Activated CD4-positive, alpha-beta T cell treated with anti-CD3 and anti-CD28 coated beads, Interleukin-2, amount 10 ng/mL, durations not matched to agents 24 days and 14 days (primary cell): ENCODE measurements around the gene UNC119B. TPM values are rescaled to one million over a fixed set of nuclear protein-coding genes. Genes with fewer than 3 reads are reported as not detected.

ENCODE experiments used
- DNase-seq: peaks from one replicate; pipeline ENCODE4 v3.0.0; 2022
- H3K27ac Mint-ChIP-seq: one replicate; pipeline ENCODE4 v1.8.0; 2022; ENCODE audit warnings: mild to moderate bottlenecking, mixed read lengths
- H3K27me3 Mint-ChIP-seq: one replicate; pipeline ENCODE4 v1.8.0; 2022; ENCODE audit warnings: mixed read lengths
- H3K36me3 Mint-ChIP-seq: one replicate; pipeline ENCODE4 v1.8.0; 2022; ENCODE audit warnings: low read depth, mild to moderate bottlenecking, mixed read lengths
- H3K4me1 Mint-ChIP-seq: one replicate; pipeline ENCODE4 v1.8.0; 2021; ENCODE audit warnings: mixed read lengths
- H3K4me3 Mint-ChIP-seq: one replicate; pipeline ENCODE4 v1.8.0; 2022; ENCODE audit warnings: mild to moderate bottlenecking, moderate library complexity, mixed read lengths
- H3K9me3 Mint-ChIP-seq: one replicate; pipeline ENCODE4 v1.8.0; 2021; ENCODE audit warnings: mixed read lengths
- intact Hi-C: fragments of 100-400 bp; cut with micrococcal nuclease; formaldehyde crosslinking; loops from one replicate; pipeline ENCODE4 v1.15.1; 2023
- total RNA-seq: library from RNA; stranded (reverse); gene quantifications from 2 replicates; pipeline ENCODE4 v1.2.3, GENCODE V29; 2022

The UNC119B gene
- total RNA-seq, 1 donor from 2014 or later, result 26.2 TPM

DNA sequence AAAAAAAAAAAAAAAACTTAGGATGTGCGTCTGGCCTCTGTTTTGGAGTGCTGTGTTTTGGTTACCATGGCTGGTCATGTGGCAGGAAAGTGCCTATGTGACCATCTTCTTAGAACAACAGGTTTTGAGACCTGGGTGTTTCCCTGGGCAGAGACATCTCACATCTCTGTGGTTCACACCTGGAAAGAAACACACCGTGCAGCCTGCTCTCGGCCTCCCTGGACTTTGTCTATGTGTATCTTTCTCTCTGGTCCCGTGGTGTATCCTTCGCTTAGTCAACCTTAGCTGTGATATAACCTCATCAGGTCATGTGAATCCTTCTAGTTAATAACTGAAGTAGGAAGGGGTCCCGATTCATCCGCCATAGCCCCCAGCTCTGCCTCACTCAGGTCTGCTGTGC is 38.0 kb downstream of the UNC119B start:
- Mint-ChIP-seq H3K4me3 (no peak overlapping the region), H3K27ac (no peak overlapping the region), H3K36me3 (no peaks in the 10 kb centered on the region), H3K9me3 (no peaks in the 10 kb centered on the region), H3K27me3 (peaks cover 3% of the 10 kb centered on the region), H3K4me1 (peaks cover 2% of the 10 kb centered on the region)
- no peak for DNase-seq
- intact Hi-C loops, result no loop called here

- intact Hi-C loops, result no loop called here
- Mint-ChIP-seq H3K27me3 (peaks cover 3% of the 10 kb centered on the region), H3K4me3 (no peak overlapping the region), H3K27ac (no peak overlapping the region), H3K4me1 (peaks cover 5% of the 10 kb centered on the region), H3K9me3 (peaks cover 4% of the 10 kb centered on the region), H3K36me3 (no peaks in the 10 kb centered on the region)
- no peak for DNase-seq
Measured at GRCh38 chr12:120749256-120749655, 39.0 kb downstream of the UNC119B start.

DNA sequence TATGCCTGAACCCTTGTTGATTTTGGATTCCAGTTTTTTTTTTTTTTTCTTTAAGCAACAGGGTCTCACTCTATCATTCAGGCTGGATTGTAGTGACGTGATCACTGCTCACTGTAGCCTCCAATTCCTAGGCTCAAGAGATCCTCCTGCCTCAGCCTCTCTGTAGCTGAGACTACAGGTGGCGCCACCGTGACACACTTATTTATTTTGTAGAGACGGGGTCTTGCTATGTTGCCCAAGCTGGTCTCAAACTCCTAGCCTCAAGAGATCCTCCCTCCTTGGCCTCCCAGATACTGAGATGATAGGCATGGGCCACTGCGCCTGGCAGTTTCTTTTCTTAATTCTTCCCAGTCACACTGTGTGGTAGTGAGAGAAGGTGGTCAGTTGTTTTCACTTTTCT is 40.5 kb downstream of the UNC119B start:
- Mint-ChIP-seq H3K4me3 (no peak overlapping the region), H3K27ac (no peak overlapping the region), H3K36me3 (peaks cover 4% of the 10 kb centered on the region), H3K27me3 (peaks cover 8% of the 10 kb centered on the region), H3K4me1 (peaks cover 5% of the 10 kb centered on the region), H3K9me3 (peaks cover 14% of the 10 kb centered on the region)
- no peak for DNase-seq
- intact Hi-C loops, result loop anchor here (1.0 kb wide), 1 partner anchor 220 kb away; no protein-coding TSS in a partner anchor

DNA sequence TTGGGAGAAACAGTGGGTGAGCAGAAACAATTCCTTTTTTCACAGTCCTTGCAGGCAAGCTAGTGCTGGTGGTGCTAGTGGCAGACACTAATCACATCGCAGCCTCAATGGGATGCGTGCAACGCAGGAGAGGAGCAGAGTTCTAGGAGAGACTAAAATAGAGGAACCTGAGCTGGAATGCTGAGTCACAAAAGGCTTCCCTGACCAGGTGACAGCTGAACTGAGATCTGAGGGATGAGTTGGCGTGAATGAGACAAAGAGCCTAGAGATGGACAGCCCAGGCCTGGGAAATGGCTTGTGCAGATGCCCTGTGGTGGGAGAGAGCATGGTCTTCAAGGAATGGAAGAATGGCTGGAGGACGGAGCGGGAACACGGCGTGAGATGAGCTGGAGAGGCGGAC is 41.1 kb downstream of the UNC119B start:
- peaks cover 4% of the 10 kb centered on the region for H3K4me1 Mint-ChIP-seq
- H3K9me3 Mint-ChIP-seq, result peaks cover 14% of the 10 kb centered on the region
- H3K27me3 Mint-ChIP-seq, result peaks cover 8% of the 10 kb centered on the region
- no peak for DNase-seq
- H3K4me3 Mint-ChIP-seq, result no peak overlapping the region
- intact Hi-C loops, result no loop called here
- peaks cover 4% of the 10 kb centered on the region for H3K36me3 Mint-ChIP-seq
- H3K27ac Mint-ChIP-seq, result no peak overlapping the region

DNA sequence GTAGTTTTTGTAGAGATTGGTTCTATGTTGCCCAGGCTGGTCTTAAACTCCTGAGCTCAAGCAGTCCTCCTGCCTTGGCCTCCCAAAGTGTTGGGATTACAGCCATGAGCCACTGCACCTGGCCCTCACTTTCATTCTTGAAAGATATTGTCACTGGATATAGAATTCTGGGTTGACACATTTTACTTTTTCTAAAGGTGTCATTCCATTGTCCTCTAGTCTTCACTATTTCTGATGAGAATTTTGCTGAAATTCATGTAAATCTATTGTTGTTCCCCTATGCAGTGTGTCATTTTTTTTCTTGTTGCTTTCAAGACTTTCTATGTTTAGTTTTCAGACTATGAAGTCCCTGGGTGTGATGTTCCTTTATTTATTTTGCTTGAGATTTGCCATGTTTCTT is 44.5 kb downstream of the UNC119B start:
- no peak overlapping the region for H3K27ac Mint-ChIP-seq
- H3K9me3 Mint-ChIP-seq, result peaks cover 14% of the 10 kb centered on the region
- H3K36me3 Mint-ChIP-seq, result peaks cover 4% of the 10 kb centered on the region
- no peak overlapping the region for H3K4me3 Mint-ChIP-seq
- intact Hi-C loops, result no loop called here
- H3K4me1 Mint-ChIP-seq, result peaks cover 3% of the 10 kb centered on the region
- H3K27me3 Mint-ChIP-seq, result peaks cover 8% of the 10 kb centered on the region
- DNase-seq, result no peak

GRCh38 chr12:120755269-120755668 is 45.0 kb downstream of the UNC119B start:
- no peak overlapping the region for H3K27ac Mint-ChIP-seq
- H3K27me3 Mint-ChIP-seq, result peaks cover 8% of the 10 kb centered on the region
- intact Hi-C loops, result no loop called here
- H3K36me3 Mint-ChIP-seq, result peaks cover 6% of the 10 kb centered on the region
- no peak overlapping the region for H3K4me3 Mint-ChIP-seq
- no peak for DNase-seq
- peaks cover 14% of the 10 kb centered on the region for H3K9me3 Mint-ChIP-seq
- peaks cover 3% of the 10 kb centered on the region for H3K4me1 Mint-ChIP-seq

DNA sequence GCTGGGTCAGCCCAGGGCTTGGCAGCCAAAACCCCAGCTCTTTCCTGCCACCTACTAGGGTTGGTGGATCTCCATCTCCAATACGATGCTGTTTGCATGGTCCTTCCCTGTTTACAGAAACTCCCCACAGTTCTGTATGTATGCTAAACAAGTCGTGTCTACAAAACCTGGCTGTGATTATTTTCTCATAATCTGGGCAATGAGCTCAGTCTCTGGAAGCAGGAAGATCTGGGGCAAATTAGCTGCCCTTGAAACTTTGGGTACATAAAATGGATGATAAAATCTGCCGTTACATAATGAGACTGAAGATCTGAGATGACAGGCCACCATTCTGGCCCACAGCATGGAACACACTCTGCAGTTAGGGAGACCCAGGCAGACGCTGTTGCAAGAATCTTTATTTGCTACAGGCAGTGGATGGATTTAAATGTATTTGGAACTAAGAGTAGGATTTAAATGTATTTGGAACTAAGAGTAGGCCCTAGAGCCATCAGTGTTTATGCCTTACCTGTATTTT is 47.0 kb downstream of the UNC119B start:
- Mint-ChIP-seq H3K36me3 (peaks cover 15% of the 10 kb centered on the region), H3K4me3 (no peak overlapping the region), H3K27me3 (peaks cover 7% of the 10 kb centered on the region), H3K27ac (no peak overlapping the region), H3K9me3 (peaks cover 14% of the 10 kb centered on the region), H3K4me1 (peaks cover 3% of the 10 kb centered on the region)
- no peak for DNase-seq
- intact Hi-C loops, result no loop called here

GRCh38 chr12:120757949-120758348 is 47.7 kb downstream of the UNC119B start:
- Mint-ChIP-seq H3K36me3 (peaks cover 15% of the 10 kb centered on the region), H3K9me3 (peaks cover 14% of the 10 kb centered on the region), H3K27me3 (peaks cover 5% of the 10 kb centered on the region), H3K27ac (no peak overlapping the region), H3K4me1 (peaks cover 3% of the 10 kb centered on the region), H3K4me3 (no peak overlapping the region)
- intact Hi-C loops, result no loop called here
- DNase-seq, result no peak

DNA sequence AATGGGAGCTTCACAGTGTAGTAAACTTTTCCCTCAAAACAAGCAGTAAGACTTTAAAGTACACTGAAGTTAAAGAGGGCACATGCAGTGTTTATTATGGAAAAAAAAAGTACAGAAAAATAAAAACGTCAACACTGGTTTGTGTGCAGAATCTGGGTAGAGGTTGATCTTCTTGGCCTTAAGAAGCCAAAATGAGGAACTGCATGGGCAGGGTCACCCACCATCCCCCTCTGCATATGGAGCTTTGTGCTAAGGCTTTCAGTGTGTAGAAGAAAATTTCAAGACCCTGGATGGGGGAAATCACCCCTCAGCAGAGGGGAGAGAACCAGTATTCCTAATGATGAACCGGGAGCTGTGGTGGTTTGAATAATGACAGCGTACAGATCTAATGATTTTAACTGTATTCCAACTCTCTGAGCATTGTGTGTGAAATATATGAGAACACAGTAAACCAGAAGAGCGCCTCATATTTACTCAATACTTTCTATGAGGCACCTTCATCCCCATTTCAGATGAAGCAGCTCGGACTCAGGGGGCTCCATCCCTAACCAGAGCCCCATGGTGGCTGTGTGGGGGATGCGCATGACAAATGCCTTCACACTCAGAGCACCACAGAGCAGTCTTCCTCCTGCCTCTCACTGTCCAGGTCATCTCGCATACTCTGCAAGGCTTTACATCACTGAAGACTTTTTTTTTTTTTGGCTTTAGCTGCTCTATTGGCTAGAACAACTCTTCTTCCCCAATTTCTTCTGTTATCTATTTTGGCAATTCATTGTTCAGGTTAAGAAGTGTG is 48.7 kb downstream of the UNC119B start:
- Mint-ChIP-seq H3K9me3 (peaks cover 10% of the 10 kb centered on the region), H3K27me3 (peaks cover 5% of the 10 kb centered on the region), H3K36me3 (peaks cover 15% of the 10 kb centered on the region), H3K4me1 (no peaks in the 10 kb centered on the region), H3K27ac (no peak overlapping the region), H3K4me3 (no peak overlapping the region)
- no peak for DNase-seq
- intact Hi-C loops, result no loop called here

- intact Hi-C loops, result no loop called here
- no peak for DNase-seq
- Mint-ChIP-seq H3K36me3 (peaks cover 18% of the 10 kb centered on the region), H3K4me1 (no peaks in the 10 kb centered on the region), H3K9me3 (peaks cover 10% of the 10 kb centered on the region), H3K27ac (peak overlapping the region; percentile 13), H3K4me3 (no peak overlapping the region), H3K27me3 (peaks cover 5% of the 10 kb centered on the region)
Measured at GRCh38 chr12:120759591-120760348, 49.5 kb downstream of the UNC119B start.

GRCh38 chr12:120760349-120761254 is 50.3 kb downstream of the UNC119B start:
- intact Hi-C loops, result no loop called here
- H3K4me3 Mint-ChIP-seq, result peak overlapping the region; percentile 7
- peaks cover 16% of the 10 kb centered on the region for H3K36me3 Mint-ChIP-seq
- no peaks in the 10 kb centered on the region for H3K27me3 Mint-ChIP-seq
- peak overlapping the region; percentile 34 for H3K27ac Mint-ChIP-seq
- peak; percentile 74 for DNase-seq
- H3K9me3 Mint-ChIP-seq, result peaks cover 1% of the 10 kb centered on the region
- no peaks in the 10 kb centered on the region for H3K4me1 Mint-ChIP-seq

DNA sequence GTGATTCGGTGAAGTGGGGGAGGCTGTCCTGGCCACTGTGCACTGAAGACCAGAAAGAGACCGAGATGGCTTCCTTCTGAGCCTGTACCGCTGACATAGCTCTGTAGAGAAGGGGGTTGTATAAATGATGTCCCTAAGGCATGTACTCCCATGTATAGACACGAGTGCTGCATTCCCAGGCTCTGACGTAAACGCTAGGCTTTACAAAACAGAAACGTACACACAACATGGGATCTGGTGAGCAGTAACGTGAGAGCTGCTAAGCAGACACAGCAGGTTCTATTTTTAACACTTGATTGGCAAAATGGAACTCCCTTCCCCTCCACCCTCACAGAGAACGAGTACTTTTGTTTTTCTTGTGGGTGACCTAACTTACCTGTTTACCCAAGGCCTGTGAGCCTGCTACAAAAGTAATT is 51.3 kb downstream of the UNC119B start:
- intact Hi-C loops, result no loop called here
- no peak overlapping the region for H3K4me3 Mint-ChIP-seq
- peaks cover 23% of the 10 kb centered on the region for H3K36me3 Mint-ChIP-seq
- no peaks in the 10 kb centered on the region for H3K27me3 Mint-ChIP-seq
- H3K27ac Mint-ChIP-seq, result no peak overlapping the region
- H3K9me3 Mint-ChIP-seq, result no peaks in the 10 kb centered on the region
- no peak for DNase-seq
- H3K4me1 Mint-ChIP-seq, result no peaks in the 10 kb centered on the region

DNA sequence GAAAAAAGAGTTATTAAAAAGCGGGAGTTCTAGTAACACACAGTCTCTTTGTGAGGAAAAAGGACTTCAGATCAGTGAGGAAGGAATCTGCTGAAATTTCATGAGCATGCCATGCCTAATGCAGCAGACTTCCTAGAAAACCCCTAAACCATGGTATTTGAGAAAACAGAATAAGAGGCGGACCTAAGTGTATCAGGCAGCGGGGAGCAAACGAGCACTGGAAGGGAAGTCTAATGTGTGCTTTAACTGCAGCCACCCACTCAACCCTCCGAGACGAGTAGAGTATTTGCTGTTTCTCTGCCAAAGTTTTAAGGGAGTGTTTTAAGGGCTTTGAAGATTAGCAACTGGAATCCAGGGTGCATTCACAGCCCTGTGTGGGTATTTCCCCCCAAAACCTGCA is 51.8 kb downstream of the UNC119B start:
- Mint-ChIP-seq H3K36me3 (peaks cover 23% of the 10 kb centered on the region), H3K9me3 (no peaks in the 10 kb centered on the region), H3K4me3 (no peak overlapping the region), H3K27me3 (no peaks in the 10 kb centered on the region), H3K27ac (no peak overlapping the region), H3K4me1 (no peaks in the 10 kb centered on the region)
- no peak for DNase-seq
- intact Hi-C loops, result no loop called here
